GM18873 (cell line): ENCODE results near the gene CHRNA1.

Experiments
- ATAC-seq: cut with Tn5 transposase; IDR thresholded peaks from one replicate; pipeline ENCODE4 v1.9.1; 2021; ENCODE audit warnings: mild to moderate bottlenecking, moderate library complexity, moderate number of reproducible peaks; ENCODE audit not compliant: unreplicated experiment, low FRiP score

The CHRNA1 gene

DNA sequence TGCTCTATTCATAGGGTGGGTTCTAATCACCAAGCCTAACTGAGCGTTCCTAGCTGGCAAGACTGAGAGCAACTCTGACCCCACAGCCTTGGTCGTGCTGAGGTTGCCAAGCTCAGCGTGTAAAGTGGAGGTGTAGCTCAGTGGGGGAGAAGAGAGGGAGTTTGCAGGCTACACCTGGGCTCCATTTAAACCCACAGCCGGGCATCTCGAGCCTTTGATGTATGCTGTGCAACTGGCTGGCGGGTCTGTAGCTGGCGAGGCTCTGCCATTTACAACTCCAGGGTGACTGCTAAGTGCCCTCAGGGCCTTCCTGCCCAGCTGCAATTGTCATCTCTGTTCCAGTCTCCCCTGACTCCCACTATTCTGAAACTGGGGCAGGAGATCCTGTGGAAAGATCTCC is 20.0 kb upstream of the CHRNA1 start:
- no peak for ATAC-seq

DNA sequence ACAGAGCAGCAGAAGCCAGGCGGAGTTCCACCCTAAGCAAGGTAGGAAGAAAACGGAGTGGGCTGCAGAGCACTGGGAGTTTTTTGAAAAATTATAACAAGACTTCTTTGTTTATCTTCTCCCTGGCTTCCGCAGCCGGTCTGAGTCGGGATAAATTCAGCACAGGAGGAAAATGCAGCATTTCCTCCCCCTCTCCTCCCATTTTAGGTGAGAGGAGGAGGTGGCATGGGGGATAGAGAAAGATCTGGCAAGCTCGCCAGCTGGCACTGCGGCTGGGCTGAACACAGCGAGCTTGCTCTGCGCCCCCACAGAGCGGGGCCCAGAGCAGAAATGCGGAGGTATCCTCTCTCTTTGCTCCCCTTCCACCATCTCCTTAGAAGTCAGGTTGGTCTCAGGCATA is 17.7 kb upstream of the CHRNA1 start:
- no peak for ATAC-seq

DNA sequence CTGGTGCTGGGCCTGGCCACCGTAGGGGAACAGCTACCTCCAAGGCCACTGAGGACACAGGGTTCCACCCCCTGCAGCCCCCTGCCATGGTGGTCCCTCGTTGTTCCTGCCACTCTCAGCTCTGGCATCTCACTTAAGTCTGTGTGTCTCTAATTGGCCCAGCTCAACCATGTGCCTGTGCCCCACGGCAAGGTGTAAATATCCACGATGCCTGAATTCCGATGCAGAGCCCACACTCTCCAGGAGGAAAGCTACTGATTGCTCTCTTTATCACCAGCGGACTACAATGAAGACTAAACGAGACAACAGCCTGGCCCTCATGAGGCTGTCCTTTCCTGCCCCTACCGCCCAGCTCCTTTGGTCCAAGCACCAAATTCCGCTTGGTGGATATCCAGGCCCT is 17.0 kb upstream of the CHRNA1 start:
- ATAC-seq = no peak

DNA sequence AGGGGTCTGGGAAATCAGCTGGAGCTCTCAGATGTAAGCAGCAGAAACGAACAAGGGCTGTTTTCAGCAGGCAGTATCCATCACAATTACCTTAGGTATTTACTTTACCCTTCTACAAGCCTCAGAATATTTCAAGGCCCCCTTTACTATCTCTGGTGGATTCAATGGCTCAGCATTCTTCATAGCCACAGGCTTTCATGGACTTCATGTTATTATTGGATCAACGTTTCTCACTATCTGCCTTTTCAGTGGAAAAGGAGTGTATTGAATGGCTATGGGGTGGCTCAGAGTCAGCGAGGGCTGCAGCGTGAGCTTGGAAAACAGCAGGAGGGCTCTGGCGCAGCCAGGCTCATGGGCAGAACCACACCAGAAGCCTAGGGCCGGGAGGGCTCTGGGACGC is 16.6 kb upstream of the CHRNA1 start:
- ATAC-seq = no peak

DNA sequence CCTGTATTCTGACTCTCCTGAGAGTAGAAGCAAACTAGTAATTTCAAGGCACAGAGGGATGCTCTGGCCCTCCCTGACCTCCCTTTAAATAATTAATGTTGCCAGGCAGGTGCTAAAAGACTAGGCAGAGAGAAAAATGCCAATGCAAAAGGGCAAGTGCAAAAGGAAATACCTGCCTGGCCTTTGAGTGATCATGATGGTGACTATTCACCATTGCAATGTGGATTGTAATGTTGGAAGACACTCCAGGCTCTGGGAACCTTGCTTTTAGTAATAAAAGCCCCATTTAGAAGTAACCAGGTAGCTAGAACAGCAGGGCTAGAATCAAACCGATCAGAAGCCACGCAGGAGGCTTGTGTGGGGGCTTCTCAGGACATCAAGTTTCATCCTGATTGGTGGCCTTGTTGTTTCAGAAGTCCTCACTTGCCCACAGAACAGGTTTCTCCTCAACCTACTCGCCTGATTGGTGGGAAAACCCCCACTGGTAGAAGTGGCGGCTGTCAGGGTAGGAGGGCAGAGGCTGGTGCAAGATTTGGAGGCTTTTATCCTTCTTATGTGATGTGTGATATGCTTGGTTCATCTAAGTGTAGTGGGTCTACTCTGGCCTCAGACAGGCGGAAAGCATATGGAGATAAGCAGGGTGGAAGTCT is 16.0 kb upstream of the CHRNA1 start:
- ATAC-seq = no peak

DNA sequence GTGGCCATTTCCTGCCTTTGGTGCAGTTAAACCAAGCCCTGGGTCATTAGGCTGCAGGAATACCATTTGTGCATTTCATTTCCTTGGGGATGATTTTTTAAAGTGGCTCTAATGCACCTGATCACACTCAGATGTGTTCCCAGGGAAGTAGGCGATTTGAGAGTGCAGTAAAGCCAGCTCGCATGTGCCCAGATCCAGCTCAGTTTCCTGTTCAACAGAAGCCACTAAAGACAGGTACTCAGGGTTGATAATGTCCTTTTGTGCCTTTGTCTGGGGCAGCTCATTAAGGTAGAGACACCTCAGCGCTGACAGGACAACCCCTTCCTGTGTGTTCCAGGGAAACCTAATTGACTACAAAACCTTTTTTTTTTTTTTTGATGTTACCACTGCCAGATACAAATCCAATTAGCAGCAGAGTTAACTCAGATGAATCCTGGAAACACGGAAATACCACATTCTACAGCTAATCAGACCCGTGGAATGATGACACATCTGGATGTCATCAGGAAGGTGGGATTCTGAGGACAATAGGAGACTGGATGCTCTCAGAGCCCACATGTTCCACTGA is 15.2 kb upstream of the CHRNA1 start:
- no peak for ATAC-seq

DNA sequence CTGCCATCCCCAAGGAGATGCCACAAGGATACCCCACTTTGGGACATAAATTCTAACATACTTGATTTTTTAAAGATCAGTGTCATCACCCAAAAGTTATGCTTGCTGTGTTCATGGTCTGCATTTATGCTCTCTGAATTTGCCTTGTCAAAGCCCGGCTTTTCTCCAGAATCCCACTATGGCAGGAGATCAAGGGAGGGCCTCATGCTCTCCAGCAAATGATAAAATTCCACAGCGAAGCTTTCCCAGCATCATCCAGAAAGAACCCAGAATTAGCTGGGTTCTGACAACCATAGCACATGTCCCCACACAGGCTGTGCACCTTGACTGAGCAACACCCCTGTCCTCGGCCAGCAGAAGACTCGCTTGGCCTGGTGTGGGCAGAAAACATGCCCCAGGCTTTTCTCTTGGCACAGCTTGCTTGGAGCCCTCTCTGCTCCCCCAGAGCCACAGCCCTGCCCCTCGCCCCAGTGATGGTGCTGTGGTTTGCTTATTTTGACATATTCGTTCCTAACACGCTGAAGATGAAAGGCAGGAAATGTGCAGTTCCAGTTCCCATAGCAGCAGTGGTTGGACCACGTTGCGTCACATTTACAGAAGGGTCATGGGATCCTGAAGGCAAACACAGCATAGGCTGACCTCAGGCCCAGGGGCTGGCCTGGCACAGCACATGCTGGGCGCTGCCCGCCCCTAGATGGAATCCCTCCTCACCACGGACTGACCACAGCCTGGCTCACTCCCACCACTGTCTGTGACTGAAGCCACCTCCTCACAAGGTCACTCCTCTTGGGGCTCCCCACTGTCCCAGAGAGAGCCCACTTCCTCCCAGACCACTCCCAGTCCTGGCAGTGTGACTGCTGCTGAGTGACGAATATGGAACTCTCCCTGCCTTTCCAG is 14.1 kb upstream of the CHRNA1 start:
- no peak for ATAC-seq

DNA sequence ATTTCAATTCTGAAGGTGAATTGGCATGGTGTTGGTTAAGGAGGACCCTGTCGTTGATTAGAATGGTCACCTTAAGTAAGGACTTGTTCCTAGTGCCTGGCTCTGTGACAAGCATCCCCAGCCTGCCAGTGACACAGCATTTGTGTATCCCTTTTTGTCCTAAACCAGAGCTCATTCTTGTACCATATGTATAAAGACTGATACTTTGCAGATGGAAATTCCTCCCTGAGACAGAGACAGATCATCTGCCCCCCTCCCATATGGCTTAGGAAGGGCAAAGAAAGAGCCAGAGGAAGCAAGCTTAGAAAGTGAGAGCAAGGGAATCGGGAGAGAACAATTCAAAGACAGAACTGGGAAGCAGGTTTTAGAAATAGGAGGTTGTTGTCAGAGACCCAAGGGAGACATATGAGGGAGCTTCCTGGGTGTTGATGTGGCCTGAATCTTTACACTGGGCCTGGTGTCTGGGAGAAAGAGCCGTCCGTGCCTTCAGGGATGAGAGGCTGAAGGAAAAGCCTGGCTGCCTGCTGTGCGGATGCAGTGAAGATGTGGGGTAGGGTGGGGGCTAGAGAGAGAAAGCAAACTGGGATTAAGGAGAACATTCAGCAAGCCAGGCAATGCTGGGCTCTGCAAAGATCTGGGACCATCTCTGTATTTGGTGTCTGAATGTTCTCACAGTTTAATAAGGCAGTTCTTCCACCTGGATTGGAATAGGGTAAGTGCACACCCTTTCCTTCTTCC is 13.2 kb upstream of the CHRNA1 start:
- no peak for ATAC-seq

DNA sequence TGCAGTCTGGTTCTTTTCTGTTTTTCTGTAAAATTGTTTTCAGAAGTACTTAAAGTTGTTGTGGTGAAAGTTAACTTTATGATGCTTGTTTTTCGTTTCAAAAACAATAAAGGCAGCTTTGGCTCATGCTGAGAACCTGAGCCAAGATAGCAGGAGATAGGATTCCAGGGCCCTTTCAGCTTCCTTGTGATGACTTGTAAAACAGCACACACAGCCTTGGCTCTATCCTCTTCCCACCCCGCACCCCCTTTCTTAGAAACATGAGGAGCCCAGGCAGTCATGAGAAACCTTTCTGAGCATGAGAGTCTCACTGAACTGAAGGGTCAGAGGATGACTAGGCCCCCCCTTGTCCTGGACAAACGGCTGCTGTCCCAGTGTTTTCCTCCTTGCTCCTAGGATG is 12.4 kb upstream of the CHRNA1 start:
- no peak for ATAC-seq

DNA sequence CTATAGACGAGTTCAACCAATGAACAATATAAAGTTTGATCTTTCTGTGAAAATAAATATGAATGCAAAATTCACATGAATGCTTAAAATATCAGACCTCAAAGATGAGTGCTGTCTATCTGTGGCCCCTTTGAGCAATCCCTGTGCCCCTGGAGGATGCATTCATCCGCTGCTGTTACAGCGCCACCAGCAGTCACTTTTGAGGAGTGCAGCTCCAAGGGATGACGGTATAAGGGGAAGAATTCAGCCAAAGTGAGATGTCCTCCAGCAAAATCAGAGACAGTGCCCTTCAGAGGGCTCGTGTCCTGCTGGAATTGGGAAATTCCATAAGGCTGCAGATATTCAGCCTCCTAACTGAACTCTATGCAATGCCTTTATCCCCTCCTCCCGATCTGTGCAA is 12.0 kb upstream of the CHRNA1 start:
- no peak for ATAC-seq

DNA sequence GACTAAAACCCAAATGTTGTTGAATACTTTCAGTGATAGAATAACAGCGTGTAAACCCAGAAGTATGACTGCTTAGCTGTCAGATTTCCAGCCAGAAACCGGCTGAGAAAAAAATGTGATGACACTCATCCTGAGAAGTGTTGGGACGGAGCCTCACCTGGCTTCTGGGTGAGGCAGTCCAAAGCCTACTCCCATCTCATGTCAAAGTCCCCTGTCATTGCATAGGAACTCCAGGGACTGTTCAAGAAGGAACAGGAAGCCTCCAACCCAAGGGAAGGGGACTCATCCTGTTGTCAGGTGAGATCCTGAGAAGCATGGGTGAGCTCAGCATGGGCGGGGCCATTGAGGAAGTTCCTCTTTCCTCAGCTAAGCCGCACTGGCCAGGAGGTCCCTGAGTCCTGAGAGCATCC is 11.3 kb upstream of the CHRNA1 start:
- no peak for ATAC-seq

DNA sequence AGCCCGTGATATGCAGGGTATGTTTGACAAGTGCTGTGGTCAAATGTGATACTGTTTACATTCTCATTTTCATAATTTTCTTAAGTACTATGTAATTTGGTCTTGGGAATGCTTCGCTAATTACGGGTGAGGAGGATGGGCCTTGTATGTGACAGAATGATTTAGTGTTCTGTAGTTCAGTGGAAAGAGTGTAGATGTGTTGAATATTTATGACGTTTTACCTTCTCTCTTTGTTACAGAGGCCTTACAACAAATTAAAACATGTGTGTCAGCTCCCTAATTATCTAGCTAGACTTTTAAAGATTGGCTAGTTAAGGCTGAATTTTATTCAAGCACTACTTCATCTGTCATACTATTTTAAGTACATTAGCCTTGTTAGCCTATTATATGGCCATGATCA is 10.6 kb upstream of the CHRNA1 start:
- no peak for ATAC-seq

DNA sequence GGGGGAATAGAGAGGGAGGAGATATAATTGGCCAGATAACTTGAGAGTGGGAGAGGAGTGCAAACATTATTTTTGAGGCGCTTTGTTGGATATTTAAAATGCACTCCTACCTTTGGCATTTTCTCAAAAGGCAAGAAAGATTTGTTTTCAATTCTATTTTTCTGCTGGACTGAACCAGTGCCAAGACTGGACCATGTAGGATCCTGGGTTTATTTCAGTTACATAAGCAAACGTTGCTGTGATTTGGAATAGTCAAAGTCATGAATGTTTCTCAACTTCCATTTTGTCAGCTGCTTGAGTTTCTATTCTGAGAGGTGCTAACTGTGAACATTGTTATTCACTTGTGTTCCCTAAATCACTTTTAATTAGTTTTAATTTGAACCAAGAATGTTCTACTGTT is 8.9 kb upstream of the CHRNA1 start:
- ATAC-seq = no peak

DNA sequence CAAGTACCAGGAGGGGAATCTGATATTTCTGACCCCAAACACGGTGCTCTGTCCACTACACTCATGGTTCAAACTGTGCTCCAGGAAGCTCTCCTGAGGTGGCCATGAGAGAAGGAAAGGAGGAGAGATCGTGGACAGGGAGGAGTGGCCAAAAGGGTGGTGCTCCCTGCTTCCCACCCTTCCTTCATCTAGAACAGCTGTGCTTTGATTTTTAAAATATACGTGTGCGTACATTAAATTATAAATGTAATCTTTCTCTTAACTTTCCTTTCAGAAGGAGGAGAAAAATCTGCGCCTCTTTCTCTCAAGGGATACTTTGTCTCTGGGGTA is 8.2 kb upstream of the CHRNA1 start:
- no peak for ATAC-seq

DNA sequence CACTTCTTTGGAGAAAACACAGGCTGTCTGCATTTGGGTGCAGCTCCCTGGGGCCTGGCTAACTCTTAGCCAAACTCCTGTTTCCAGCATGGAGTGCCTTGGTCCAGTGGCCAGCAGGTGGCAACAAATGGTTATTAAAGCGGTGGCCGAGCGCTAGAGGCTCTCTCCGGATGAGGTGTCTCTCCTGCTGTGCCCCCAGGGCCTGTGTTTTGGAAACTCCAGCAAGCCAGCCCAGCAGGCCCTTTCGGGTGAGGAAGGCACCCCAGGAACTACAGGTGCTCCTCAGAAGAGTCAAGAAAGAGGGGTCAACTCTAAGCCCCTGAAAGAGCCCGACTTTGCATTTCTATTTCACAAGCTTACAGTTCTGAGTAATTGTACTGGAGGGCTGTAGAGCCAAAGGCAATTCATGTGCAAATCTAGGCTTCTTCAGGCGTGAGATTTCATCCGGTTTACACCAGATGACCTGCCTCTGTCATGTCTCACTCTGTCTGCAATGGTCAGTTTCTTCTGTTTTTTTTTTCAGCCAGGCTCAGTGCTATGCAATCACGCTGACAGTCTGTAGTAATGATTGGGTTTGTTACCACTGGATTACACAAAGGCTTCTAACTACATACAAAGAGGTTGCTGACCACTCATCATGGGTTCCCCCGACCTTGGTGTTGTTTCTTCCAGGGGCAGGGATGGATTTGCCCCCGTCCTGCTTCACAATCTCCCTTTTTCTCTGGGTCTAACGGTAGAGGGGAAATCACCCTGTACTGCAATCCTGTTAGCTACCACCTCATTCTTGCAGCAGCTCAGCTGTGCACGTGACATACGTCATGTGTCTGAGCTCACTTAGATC is 7.6 kb upstream of the CHRNA1 start:
- peak; percentile 58 for ATAC-seq

DNA sequence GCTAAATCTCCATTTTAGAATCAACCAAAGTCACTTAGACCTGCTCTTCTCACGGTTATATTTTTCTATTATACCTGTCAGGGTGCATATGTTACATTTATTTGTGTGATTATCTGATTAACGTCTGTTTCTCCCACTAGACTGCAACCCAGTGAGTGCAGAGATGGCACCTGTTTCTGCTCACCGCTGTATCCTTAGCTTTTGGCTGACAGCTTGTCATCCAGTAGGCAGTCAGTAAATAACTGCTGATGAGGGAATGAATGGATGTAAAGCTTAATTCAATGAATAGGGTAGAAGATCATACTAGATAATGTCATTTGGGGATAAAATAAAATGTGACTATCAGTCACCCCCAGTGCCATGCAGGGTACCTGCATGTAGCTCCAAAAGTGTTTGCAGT is 6.9 kb upstream of the CHRNA1 start:
- ATAC-seq = no peak

DNA sequence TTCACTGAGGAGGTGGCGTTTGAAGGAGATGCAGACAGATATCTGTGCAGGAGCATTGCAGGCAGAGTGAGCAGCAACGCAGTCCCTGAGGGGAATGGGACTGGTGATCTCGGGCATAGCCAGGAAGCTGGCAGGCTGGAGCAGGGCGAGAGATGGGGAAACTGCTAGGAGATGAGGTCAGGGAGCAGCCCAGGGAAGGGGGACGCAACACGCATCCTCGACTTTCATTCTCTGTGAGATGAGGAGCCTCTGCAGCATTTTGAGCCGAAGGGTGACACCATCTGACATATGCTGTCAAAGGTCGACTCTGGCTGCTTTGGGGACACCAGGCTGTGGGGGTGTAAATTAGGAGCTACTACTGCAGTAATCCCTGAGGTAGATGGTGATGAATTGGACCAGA is 4.3 kb upstream of the CHRNA1 start:
- ATAC-seq = no peak

DNA sequence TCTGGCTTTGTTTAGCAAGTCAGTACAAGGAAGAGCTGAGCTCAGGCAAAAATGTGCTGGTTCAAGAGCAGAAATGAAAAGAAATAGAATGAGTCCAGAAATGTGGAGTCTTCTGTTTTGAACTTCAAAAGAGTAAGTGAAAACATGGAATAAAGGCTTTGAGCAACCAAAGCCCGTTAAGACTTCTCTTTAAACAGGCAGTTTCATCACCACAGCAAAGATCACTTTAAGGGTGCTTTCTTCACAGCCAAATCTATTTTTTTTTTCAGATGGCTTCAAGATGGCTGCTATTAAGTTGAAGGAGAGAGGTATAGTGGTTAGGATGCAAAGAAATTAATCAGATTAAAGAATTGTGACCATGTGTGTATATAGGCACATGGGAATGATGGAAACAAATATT is 2.0 kb upstream of the CHRNA1 start:
- no peak for ATAC-seq

DNA sequence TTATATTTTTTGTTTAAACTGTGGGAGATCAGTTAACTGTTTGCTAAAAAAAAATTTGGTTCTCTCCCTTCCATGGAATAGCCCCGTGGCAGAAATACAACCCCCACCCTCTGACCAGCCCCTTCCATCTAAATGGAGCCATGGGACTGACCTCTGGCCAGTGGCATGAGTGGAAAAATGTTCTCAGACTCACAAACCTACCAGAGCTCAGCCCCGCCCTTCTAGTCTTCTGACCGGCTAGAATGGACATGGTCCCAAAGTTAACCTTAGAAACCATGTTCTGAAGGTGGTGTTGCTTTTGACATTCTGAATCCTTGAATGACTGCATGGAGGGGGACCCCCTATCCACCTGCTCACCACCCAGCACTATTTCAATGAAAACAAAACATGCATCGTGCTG is 1.3 kb upstream of the CHRNA1 start:
- ATAC-seq = no peak

DNA sequence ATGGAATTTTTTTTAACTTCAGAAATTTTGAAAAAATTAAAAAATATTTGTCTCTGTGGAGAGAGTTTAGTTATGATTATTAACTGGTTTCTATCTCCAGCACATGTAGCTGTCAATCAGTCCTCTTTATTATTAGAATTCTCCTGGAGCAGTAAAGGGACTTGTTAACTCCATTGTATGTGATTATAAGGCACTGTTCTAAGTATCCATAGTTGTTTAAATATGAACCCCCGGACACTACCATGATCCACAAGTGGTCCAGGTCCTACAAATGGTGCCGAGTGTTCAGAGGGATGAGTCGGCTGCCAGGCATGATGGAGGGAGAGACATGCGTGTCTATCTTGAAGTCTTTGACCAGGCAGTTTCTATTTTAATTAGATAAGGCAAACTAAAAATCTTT is 492 bp downstream of the CHRNA1 start:
- ATAC-seq = no peak
